B cell (primary cell): Measurements from ENCODE around the gene SLC35G2. TPM values are rescaled to one million over a fixed set of nuclear protein-coding genes. Genes with fewer than 3 reads are reported as not detected.

Experiments
- ATAC-seq: fragments of 200-7000 bp; cut with Tn5 transposase; one replicate; pipeline ENCODE4 v1.10.0; 2021; ENCODE audit warnings: low read depth, mild to moderate bottlenecking, moderate number of reproducible peaks, moderate library complexity
- CTCF ChIA-PET: fragments of 350-600 bp; sonication (Branson Sonifier 250); formaldehyde crosslinking; loops from one replicate; lab custom pipeline; 2021; ENCODE audit warnings: antibody characterized with exemption, inconsistent platforms; lab: Charles Lee
- POLR2A ChIA-PET: fragments of 350-600 bp; sonication (Branson Sonifier 250); formaldehyde crosslinking; loops from one replicate; lab custom pipeline; 2021; ENCODE audit warnings: antibody characterized with exemption; lab: Charles Lee
- DNase-seq: peaks from one replicate; pipeline ENCODE4 v3.0.0; 2013
- H2AFZ ChIP-seq: 2 replicates; pipeline ENCODE4 v1.6.1; 2012; ENCODE audit warnings: mild to moderate bottlenecking, low read depth, low read length; ENCODE audit not compliant: insufficient read depth, poor library complexity, severe bottlenecking
- H3K27ac ChIP-seq, 2 donors: 1 replicate in 1 of 2; 2 replicates in 1 of 2; pipeline ENCODE4 v1.5.1; 2012 to 2013; ENCODE audit warnings: low read length in 2 of 2, mild to moderate bottlenecking in 2 of 2, moderate library complexity in 1 of 2
- H3K27me3 ChIP-seq, 4 experiments: fragments of 200-600 bp in 1 of 4; sonication (generic) in 1 of 4; replicated peaks in 1 of 4; 1 replicate in 2 of 4; 2 replicates in 2 of 4; pipeline versions ENCODE4 v1.6.1 to v1.7.0; 2013 to 2016; ENCODE audit warnings: low read length in 3 of 4, mild to moderate bottlenecking in 2 of 4, mixed read lengths in 1 of 4, moderate library complexity in 1 of 4; ENCODE audit not compliant: insufficient read depth in 4 of 4, control insufficient read depth in 3 of 4; ENCODE audit errors: control extremely low read depth in 1 of 4
- H3K36me3 ChIP-seq, 2 experiments: replicated peaks in 1 of 2; 1 replicate in 1 of 2; 2 replicates in 1 of 2; pipeline versions ENCODE4 v1.6.1 to v1.7.1; 2013; ENCODE audit warnings: low read length in 1 of 2; ENCODE audit not compliant: insufficient read depth in 2 of 2, control insufficient read depth in 1 of 2; ENCODE audit errors: control extremely low read depth in 1 of 2, extremely low read depth in 1 of 2
- H3K4me1 ChIP-seq, 2 donors: fragments of 200-600 bp in 1 of 2; sonication (generic) in 1 of 2; 1 replicate in 1 of 2; 2 replicates in 1 of 2; pipeline versions ENCODE4 v1.5.1 to v1.6.1; 2013 to 2017; ENCODE audit warnings: low read length in 2 of 2; ENCODE audit not compliant: control insufficient read depth in 2 of 2, insufficient read depth in 2 of 2
- H3K4me2 ChIP-seq: replicated peaks from 2 replicates; pipeline ENCODE3; 2012; ENCODE audit warnings: mild to moderate bottlenecking, low read depth, low read length; ENCODE audit not compliant: poor library complexity, severe bottlenecking
- H3K4me3 ChIP-seq, 5 experiments: fragments of 200-600 bp in 1 of 5; sonication (generic) in 1 of 5; 1 replicate in 3 of 5; 2 replicates in 2 of 5; pipeline versions ENCODE4 v1.5.1 to v1.7.0; 2011 to 2016; ENCODE audit warnings: low read length in 4 of 5, mild to moderate bottlenecking in 4 of 5, low read depth in 2 of 5, control low read depth in 1 of 5, moderate library complexity in 1 of 5; ENCODE audit not compliant: insufficient read depth in 1 of 5; ENCODE audit errors: control extremely low read depth in 1 of 5, extremely low read depth in 1 of 5
- H3K79me2 ChIP-seq: fragments of 200-600 bp; sonication (generic); one replicate; pipeline ENCODE4 v1.6.0; 2016; ENCODE audit warnings: low read length; ENCODE audit not compliant: control insufficient read depth, insufficient read depth
- H3K9ac ChIP-seq: fragments of 200-600 bp; sonication (generic); 2 replicates; pipeline ENCODE4 v1.6.1; 2017; ENCODE audit warnings: mild to moderate bottlenecking, low read length, moderate library complexity
- H3K9me3 ChIP-seq, 3 donors: one replicate each; pipeline versions ENCODE4 v1.6.1 to v1.7.1; 2013; ENCODE audit warnings: low read length in 2 of 3; ENCODE audit not compliant: control insufficient read depth in 2 of 3, insufficient read depth in 1 of 3; ENCODE audit errors: control extremely low read depth in 1 of 3
- H4K20me1 ChIP-seq: 2 replicates; pipeline ENCODE4 v1.6.0; 2012; ENCODE audit warnings: mild to moderate bottlenecking, low read length; ENCODE audit not compliant: insufficient read depth, control insufficient read depth, poor library complexity, severe bottlenecking
- H3K27ac Mint-ChIP-seq: one replicate; pipeline ENCODE4 v1.8.0; 2021; ENCODE audit warnings: mixed read lengths
- H3K27me3 Mint-ChIP-seq: one replicate; pipeline ENCODE4 v1.8.0; 2021; ENCODE audit warnings: mixed read lengths
- H3K4me1 Mint-ChIP-seq: one replicate; pipeline ENCODE4 v1.8.0; 2021; ENCODE audit warnings: mixed read lengths
- H3K4me3 Mint-ChIP-seq: one replicate; pipeline ENCODE4 v1.8.0; 2021; ENCODE audit warnings: mixed read lengths
- H3K9me3 Mint-ChIP-seq: one replicate; pipeline ENCODE4 v1.8.0; 2022; ENCODE audit warnings: mixed read lengths; ENCODE audit not compliant: insufficient read depth
- CTCF ChIP-seq: fragments of 200-600 bp; IDR thresholded peaks from one replicate; pipeline ENCODE4 v1.8.0; 2022; ENCODE audit warnings: antibody characterized with exemption, mild to moderate bottlenecking
- EZH2 ChIP-seq: IDR thresholded peaks from 2 replicates; pipeline ENCODE4 v1.6.1; 2012; ENCODE audit warnings: borderline replicate concordance, low read depth, mild to moderate bottlenecking, moderate library complexity, low read length; ENCODE audit not compliant: insufficient read depth, poor library complexity, severe bottlenecking
- whole genome bisulfite sequencing: methylation state at CpG from one replicate; pipeline ENCODE4 v1.1.5; 2013; ENCODE audit warnings: missing lambda C conversion rate; ENCODE audit not compliant: insufficient coverage; 5-methylcytosine and 5-hydroxymethylcytosine counted together
- intact Hi-C: fragments of 100-400 bp; cut with micrococcal nuclease; formaldehyde crosslinking; loops from one replicate; pipeline ENCODE4 v1.10.0; 2022
- polyA plus RNA-seq: library from polyadenylated mRNA; depleted of rRNA; stranded (reverse); fragments of >200 nt; gene quantifications from 2 replicates; pipeline ENCODE4 v1.2.3, GENCODE V29; 2012
- total RNA-seq, 2 donors: library from RNA; stranded (reverse); fragments of 120-200 nt in 1 of 2; gene quantifications; 1 replicate in 1 of 2; 2 replicates in 1 of 2; pipeline versions ENCODE4 v1.2.3 to v1.2.4, GENCODE V29; 2013 to 2022

SLC35G2 gene
- total and polyA plus RNA-seq, 2 donors (not counting 1 experiment from before 2014, with no cell fraction given), result 0.07 to 9.4 TPM

- ATAC-seq, result no peak
- no peaks in the 10 kb centered on the region for H3K79me2 ChIP-seq
Measured at GRCh38 chr3:136778865-136779264, 40.1 kb upstream of the SLC35G2 start.

GRCh38 chr3:136780741-136781140 lies 38.2 kb upstream of the SLC35G2 start:
- Histone ChIP-seq H4K20me1 (no peaks in the 10 kb centered on the region), H3K4me3 (no peak overlapping the region), H3K4me2 (no peak overlapping the region), H3K4me1 (no peaks in the 10 kb centered on the region), H3K9me3 (no peaks in the 10 kb centered on the region), H3K27me3 (no peaks in the 10 kb centered on the region), H3K36me3 (no peaks in the 10 kb centered on the region), H2AFZ (no peak overlapping the region), H3K79me2 (no peaks in the 10 kb centered on the region), H3K9ac (no peak overlapping the region), H3K27ac (no peak overlapping the region)
- Mint-ChIP-seq H3K4me1 (no peaks in the 10 kb centered on the region), H3K4me3 (no peak overlapping the region), H3K9me3 (no peaks in the 10 kb centered on the region), H3K27me3 (no peaks in the 10 kb centered on the region), H3K27ac (no peak overlapping the region)
- DNase-seq (no peak), ATAC-seq (no peak)
- no peak for TF ChIP-seq CTCF
- TF ChIP-seq EZH2, result no peak
- intact Hi-C loops, result no loop called here
- ChIA-PET CTCF (no interaction called here), POLR2A (no interaction called here)
- WGBS, result 97% methylated on average over 4 of the region's 4 CpGs

More at GRCh38 chr3:136778865-136779264, 40.1 kb upstream of the SLC35G2 start:
- H3K27me3 ChIP-seq, result no peaks in the 10 kb centered on the region
- 98% methylated on average over 4 of the region's 4 CpGs for WGBS
- TF ChIP-seq EZH2, result no peak
- no peaks in the 10 kb centered on the region for H3K36me3 ChIP-seq
- no peak overlapping the region for H3K4me3 Mint-ChIP-seq
- no peak overlapping the region for H3K9ac ChIP-seq
- ChIA-PET CTCF (no interaction called here), POLR2A (no interaction called here)
- H3K4me1 ChIP-seq, result no peaks in the 10 kb centered on the region
- no peaks in the 10 kb centered on the region for H3K4me1 Mint-ChIP-seq
- H3K4me2 ChIP-seq, result no peak overlapping the region
- no peak for DNase-seq
- no peaks in the 10 kb centered on the region for H3K9me3 ChIP-seq
- H3K27ac ChIP-seq, result no peak overlapping the region
- H3K4me3 ChIP-seq, result no peak overlapping the region
- H2AFZ ChIP-seq, result no peak overlapping the region
- no peak overlapping the region for H3K27ac Mint-ChIP-seq
- no peaks in the 10 kb centered on the region for H3K9me3 Mint-ChIP-seq
- intact Hi-C loops, result no loop called here
- H4K20me1 ChIP-seq, result no peaks in the 10 kb centered on the region
- H3K27me3 Mint-ChIP-seq, result no peaks in the 10 kb centered on the region
